Sigmoid colon (tissue), 7 donors: ENCODE measurements around the gene SIGLEC9. TPM values are rescaled to one million over a fixed set of nuclear protein-coding genes. Genes with fewer than 3 reads are reported as not detected.

ENCODE experiments used
- DNase-seq: peaks from one replicate; pipeline ENCODE4 v3.0.0-alpha.2; 2019
- H3K27ac ChIP-seq, 4 donors: fragments of 200-600 bp; sonication (generic); one replicate each; pipeline ENCODE4 v1.5.1; 2016 to 2019; ENCODE audit warnings: mild to moderate bottlenecking in 1 of 4
- H3K27me3 ChIP-seq, 3 donors: fragments of 200-600 bp; sonication (generic); one replicate each; pipeline ENCODE4 v1.5.1; 2019; ENCODE audit warnings: mild to moderate bottlenecking in 1 of 3
- H3K36me3 ChIP-seq, 4 donors: fragments of 200-600 bp; sonication (generic); one replicate each; pipeline ENCODE4 v1.5.1; 2016 to 2019
- H3K4me1 ChIP-seq, 4 donors: fragments of 200-600 bp; sonication (generic); one replicate each; pipeline ENCODE4 v1.5.1; 2017 to 2019
- H3K4me3 ChIP-seq, 4 donors: fragments of 200-600 bp; sonication (generic); one replicate each; pipeline ENCODE4 v1.5.1; 2017 to 2019; ENCODE audit warnings: mild to moderate bottlenecking in 2 of 4, moderate library complexity in 1 of 4
- H3K9me3 ChIP-seq, 4 donors: fragments of 200-600 bp in 3 of 4; sonication (generic) in 3 of 4; one replicate each; pipeline versions ENCODE4 v1.5.1 to v1.6.1; 2013 to 2019
- CTCF ChIP-seq, 4 experiments: fragments of 450-650 bp in 3 of 4; fragments of 200-600 bp in 1 of 4; IDR thresholded peaks; one replicate each; pipeline ENCODE4 v1.5.1; 2016 to 2019; ENCODE audit warnings: antibody characterized with exemption in 4 of 4, mild to moderate bottlenecking in 3 of 4, moderate library complexity in 2 of 4
- EP300 ChIP-seq, 4 donors: sonication (generic); formaldehyde crosslinking; IDR thresholded peaks; one replicate each; pipeline ENCODE4 v1.6.1; 2017; ENCODE audit warnings: antibody characterized with exemption in 4 of 4
- POLR2A ChIP-seq, 2 donors: fragments of 450-650 bp; IDR thresholded peaks; one replicate each; pipeline ENCODE4 v1.6.1; 2016; ENCODE audit warnings: antibody characterized with exemption in 2 of 2, mild to moderate bottlenecking in 2 of 2, moderate library complexity in 2 of 2
- POLR2AphosphoS5 ChIP-seq, 4 donors: sonication (generic); formaldehyde crosslinking; IDR thresholded peaks; one replicate each; pipeline ENCODE4 v1.6.1; 2017; ENCODE audit warnings: antibody characterized with exemption in 4 of 4
- WGBS, 2 donors: extraction: QIAGEN DNeasy Blood & Tissue Kit; methylation state at CpG; one replicate each; pipeline ENCODE4 v1.1.7; 2013; 5-methylcytosine and 5-hydroxymethylcytosine counted together
- intact Hi-C: fragments of 100-400 bp; cut with DNase I; formaldehyde crosslinking; loops from one replicate; pipeline ENCODE4 v1.15.1; 2023
- polyA plus RNA-seq, 3 donors: library from polyadenylated mRNA; stranded (reverse); fragments of 200-250 nt; gene quantifications; one replicate each; pipeline ENCODE4 v1.2.3, GENCODE V29; 2013
- total RNA-seq, 4 donors: library from RNA; depleted of rRNA; stranded (reverse); fragments of >200 nt; gene quantifications; one replicate each; pipeline ENCODE4 v1.1.0, GENCODE V29; 2016
- donor health status: healthy with polysubstance abuse.
- donor health status: Bipolar disorder and iron deficiency.
- donor health status: healthy.

SIGLEC9 gene
- total and polyA plus RNA-seq, 7 donors, result 2.4 to 9.5 (median 5.4) TPM

DNA sequence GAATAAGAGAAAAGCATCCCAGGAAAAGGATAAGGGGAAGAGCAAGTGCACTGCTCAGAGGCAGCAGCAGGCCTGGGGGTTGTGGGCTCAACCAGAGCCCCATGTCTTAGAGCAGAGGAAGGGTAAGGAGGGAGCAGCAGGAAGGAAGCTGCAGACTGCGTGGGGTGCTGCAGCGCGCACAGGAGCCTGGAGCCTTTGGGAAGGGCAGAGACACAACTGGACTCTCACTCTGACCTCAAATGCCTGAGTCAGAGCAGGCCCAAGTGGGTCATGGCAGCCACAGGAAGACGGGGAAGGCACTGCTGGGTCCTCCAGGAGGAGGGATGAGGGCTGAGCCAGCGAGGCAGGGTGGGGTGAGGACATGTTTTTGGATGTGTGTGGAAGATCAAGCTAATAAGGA is 49.0 kb downstream of the SIGLEC9 start:
- WGBS, 2 donors, result 52 to 53% methylated on average over 5 of the region's 5 CpGs
- Histone ChIP-seq H3K27me3 (peaks cover 0 to 13% (median 0%) of the 10 kb centered on the region in 3 donors), H3K4me3 (no peak overlapping the region), H3K27ac (no peak overlapping the region), H3K36me3 (no peaks in the 10 kb centered on the region), H3K9me3 (no peaks in the 10 kb centered on the region), H3K4me1 (peaks cover 0 to 7% (median 0%) of the 10 kb centered on the region in 4 donors)
- no peak for TF ChIP-seq POLR2A (IDR thresholded peaks at IDR 0.05)
- TF ChIP-seq CTCF (IDR thresholded peaks at IDR 0.05), result no peak
- TF ChIP-seq EP300 (IDR thresholded peaks at IDR 0.05), result no peak
- intact Hi-C loops, result no loop called here
- no peak for DNase-seq

DNA sequence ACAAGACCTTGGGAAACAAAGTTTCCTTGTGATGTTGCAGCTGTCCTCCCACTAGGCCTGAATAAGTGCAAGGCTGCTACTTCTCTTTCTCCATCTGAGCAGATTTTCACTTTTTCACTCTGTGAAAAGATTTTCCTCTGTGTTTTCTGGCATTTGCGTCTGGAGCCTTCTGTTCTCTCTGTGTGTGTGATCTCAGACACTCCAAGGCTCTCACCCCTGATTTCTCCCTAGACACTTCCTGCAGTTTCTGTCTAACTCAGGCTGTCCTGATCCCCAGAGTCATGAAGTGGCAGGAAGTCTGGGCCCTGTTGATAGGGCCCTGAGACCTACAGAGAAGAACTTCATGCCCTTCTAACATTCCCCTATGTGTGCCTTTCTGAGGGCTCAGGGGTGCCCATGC is 54.5 kb downstream of the SIGLEC9 start:
- Histone ChIP-seq H3K27me3 (peaks cover 0 to 7% (median 6%) of the 10 kb centered on the region in 3 donors), H3K4me3 (no peak overlapping the region), H3K4me1 (no peaks in the 10 kb centered on the region), H3K9me3 (no peaks in the 10 kb centered on the region), H3K36me3 (no peaks in the 10 kb centered on the region), H3K27ac (no peak overlapping the region)
- TF ChIP-seq POLR2AphosphoS5 (IDR thresholded peaks at IDR 0.05) (no peak), CTCF (IDR thresholded peaks at IDR 0.05) (no peak), POLR2A (IDR thresholded peaks at IDR 0.05) (no peak), EP300 (IDR thresholded peaks at IDR 0.05) (no peak)
- intact Hi-C loops, result no loop called here
- no peak for DNase-seq
- WGBS, 2 donors, result 49 to 54% methylated on average over 1 of the region's 1 CpG

Other genes starting within 250 kb of the SIGLEC9 start
- gene KLK4, start 213.5 kb upstream of the SIGLEC9 start, total RNA-seq, result not detected
- 1 to 10 TPM in 2 of 3 donors, under 1 TPM in 1; 0.39 to 2.8 (median 1.2) TPM for gene KLK4, start 213.5 kb upstream of the SIGLEC9 start, polyA plus RNA-seq
- gene KLK5, start 171.9 kb upstream of the SIGLEC9 start, total RNA-seq, result not detected
- not detected for gene KLK5, start 171.9 kb upstream of the SIGLEC9 start, polyA plus RNA-seq
- gene KLK6, start 155.3 kb upstream of the SIGLEC9 start, total RNA-seq, result not detected
- gene KLK6, start 155.3 kb upstream of the SIGLEC9 start, polyA plus RNA-seq, result not detected
- gene KLK7, start 141.0 kb upstream of the SIGLEC9 start, total RNA-seq, result not detected
- not detected for gene KLK7, start 141.0 kb upstream of the SIGLEC9 start, polyA plus RNA-seq
- gene KLK8, start 123.3 kb upstream of the SIGLEC9 start, total RNA-seq, result not detected
- gene KLK8, start 123.3 kb upstream of the SIGLEC9 start, polyA plus RNA-seq, result not detected
- gene KLK10, start 105.2 kb upstream of the SIGLEC9 start, total RNA-seq, result 1 to 10 TPM in 1 of 4 donors, under 1 TPM in 1, not detected in 2; 0.82 to 2.5 TPM
- gene KLK10, start 105.2 kb upstream of the SIGLEC9 start, polyA plus RNA-seq, result under 1 TPM; 0.60 to 0.69 (median 0.67) TPM
- gene KLK11, start 98.3 kb upstream of the SIGLEC9 start, total RNA-seq, result under 1 TPM in 1 of 4 donors, not detected in 3; 0.71 TPM
- under 1 TPM in 1 of 3 donors, not detected in 2; 0.76 TPM for gene KLK11, start 98.3 kb upstream of the SIGLEC9 start, polyA plus RNA-seq
- not detected for gene KLK12, start 89.9 kb upstream of the SIGLEC9 start, total RNA-seq
- 1 to 10 TPM in 1 of 3 donors, not detected in 2; 2.6 TPM for gene KLK12, start 89.9 kb upstream of the SIGLEC9 start, polyA plus RNA-seq
- gene KLK13, start 59.8 kb upstream of the SIGLEC9 start, total RNA-seq, result not detected
- under 1 TPM in 2 of 3 donors, not detected in 1; 0.58 to 0.60 TPM for gene KLK13, start 59.8 kb upstream of the SIGLEC9 start, polyA plus RNA-seq
- not detected for gene KLK14, start 42.0 kb upstream of the SIGLEC9 start, total RNA-seq
- gene KLK14, start 42.0 kb upstream of the SIGLEC9 start, polyA plus RNA-seq, result under 1 TPM in 1 of 3 donors, not detected in 2; 0.51 TPM
- gene CTU1, start 16.5 kb upstream of the SIGLEC9 start, total RNA-seq, result 1 to 10 TPM; 5.7 to 9.0 (median 7.3) TPM
- gene CTU1, start 16.5 kb upstream of the SIGLEC9 start, polyA plus RNA-seq, result 1 to 10 TPM in 1 of 3 donors, under 1 TPM in 2; 0.60 to 2.4 (median 0.92) TPM
- gene SIGLEC7, start 17.4 kb downstream of the SIGLEC9 start, total RNA-seq, result 1 to 10 TPM; 1.1 to 3.0 (median 1.9) TPM
- 1 to 10 TPM; 1.8 to 8.3 (median 3.1) TPM for gene SIGLEC7, start 17.4 kb downstream of the SIGLEC9 start, polyA plus RNA-seq
- gene CD33, start 100.2 kb downstream of the SIGLEC9 start, total RNA-seq, result 1 to 10 TPM; 2.5 to 7.1 (median 4.8) TPM
- gene CD33, start 100.2 kb downstream of the SIGLEC9 start, polyA plus RNA-seq, result 1 to 10 TPM; 3.6 to 8.1 (median 4.2) TPM
- gene SIGLECL1, start 126.2 kb downstream of the SIGLEC9 start, total RNA-seq, result not detected
- gene SIGLECL1, start 126.2 kb downstream of the SIGLEC9 start, polyA plus RNA-seq, result not detected
- 1 to 10 TPM in 1 of 4 donors, not detected in 3; 1.4 TPM for gene IGLON5, start 186.7 kb downstream of the SIGLEC9 start, total RNA-seq
- gene IGLON5, start 186.7 kb downstream of the SIGLEC9 start, polyA plus RNA-seq, result under 1 TPM in 1 of 3 donors, not detected in 2; 0.26 TPM
- 1 to 10 TPM in 1 of 4 donors, under 1 TPM in 3; 0.55 to 2.1 (median 0.70) TPM for gene VSIG10L, start 217.2 kb downstream of the SIGLEC9 start, total RNA-seq
- gene VSIG10L, start 217.2 kb downstream of the SIGLEC9 start, polyA plus RNA-seq, result 1 to 10 TPM; 1.2 to 1.9 (median 1.4) TPM
- gene ETFB, start 241.5 kb downstream of the SIGLEC9 start, total RNA-seq, result 100 to 1,000 TPM in 2 of 4 donors, 10 to 100 TPM in 2; 59.5 to 158 (median 88.3) TPM
- gene ETFB, start 241.5 kb downstream of the SIGLEC9 start, polyA plus RNA-seq, result 100 to 1,000 TPM; 170 to 361 (median 210) TPM
- gene CLDND2, start 244.1 kb downstream of the SIGLEC9 start, total RNA-seq, result not detected
- gene CLDND2, start 244.1 kb downstream of the SIGLEC9 start, polyA plus RNA-seq, result 1 to 10 TPM in 1 of 3 donors, under 1 TPM in 1, not detected in 1; 0.35 to 3.6 TPM
- gene NKG7, start 247.7 kb downstream of the SIGLEC9 start, total RNA-seq, result 1 to 10 TPM in 2 of 4 donors, not detected in 2; 1.2 to 3.0 TPM
- gene NKG7, start 247.7 kb downstream of the SIGLEC9 start, polyA plus RNA-seq, result 10 to 100 TPM in 1 of 3 donors, 1 to 10 TPM in 1, not detected in 1; 3.2 to 14.5 TPM